Measurements from ENCODE around the gene SEC16B.
"Not testable (repeated sequence)": the region's sequence is repeated elsewhere in the genome, so short reads cannot be mapped to it uniquely, and the experiment has no call there.

Gene SEC16B

GRCh38 chr1:177969825-177970371 lies at the start of gene SEC16B:
SEC16B (minus strand) TSS chr1:177970058; CDS start chr1:177967981, 2,077 bp downstream.
- DNase-seq: no peak

DNA sequence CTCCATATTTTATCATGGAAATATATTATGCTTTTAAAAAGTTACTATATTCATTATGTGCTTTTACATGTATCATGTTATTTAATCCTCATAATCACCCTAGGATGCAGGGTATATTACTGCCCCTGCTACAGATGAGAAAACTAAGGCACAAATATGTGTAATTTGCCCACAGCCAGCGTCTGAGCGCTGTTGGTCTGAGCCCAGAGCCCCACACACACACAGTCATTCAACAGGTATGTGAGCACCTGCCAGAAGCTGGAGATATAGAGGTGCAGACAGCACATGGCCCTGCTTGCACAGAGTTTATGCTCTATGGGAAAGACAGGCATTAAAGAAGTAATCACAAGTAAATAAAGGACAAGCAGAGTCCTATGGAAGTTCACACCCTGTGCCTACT lies 49.8 kb upstream of the SEC16B start:
- no peak for DNase-seq

DNA sequence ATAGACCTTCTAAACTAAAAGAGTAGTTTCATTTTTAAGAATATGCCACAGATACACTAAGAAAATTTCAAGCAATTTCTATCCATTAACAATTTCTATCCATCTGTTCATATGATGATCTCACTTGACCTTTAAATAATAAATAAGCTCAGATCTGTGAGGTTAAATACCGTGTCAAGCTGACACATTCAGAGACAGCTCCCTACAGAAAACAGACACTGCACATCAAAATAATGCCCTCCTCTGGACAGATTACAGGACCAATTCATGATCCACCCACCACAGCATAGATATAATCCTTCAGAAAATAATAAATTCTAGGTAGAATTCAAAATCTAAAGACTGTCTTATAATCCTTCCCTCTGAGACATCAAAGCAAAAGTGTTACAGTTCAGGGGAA lies 49.4 kb upstream of the SEC16B start:
- DNase-seq: no peak

- no peak for DNase-seq
Observed at GRCh38 chr1:178017517-178017916, 47.7 kb upstream of the SEC16B start.

DNA sequence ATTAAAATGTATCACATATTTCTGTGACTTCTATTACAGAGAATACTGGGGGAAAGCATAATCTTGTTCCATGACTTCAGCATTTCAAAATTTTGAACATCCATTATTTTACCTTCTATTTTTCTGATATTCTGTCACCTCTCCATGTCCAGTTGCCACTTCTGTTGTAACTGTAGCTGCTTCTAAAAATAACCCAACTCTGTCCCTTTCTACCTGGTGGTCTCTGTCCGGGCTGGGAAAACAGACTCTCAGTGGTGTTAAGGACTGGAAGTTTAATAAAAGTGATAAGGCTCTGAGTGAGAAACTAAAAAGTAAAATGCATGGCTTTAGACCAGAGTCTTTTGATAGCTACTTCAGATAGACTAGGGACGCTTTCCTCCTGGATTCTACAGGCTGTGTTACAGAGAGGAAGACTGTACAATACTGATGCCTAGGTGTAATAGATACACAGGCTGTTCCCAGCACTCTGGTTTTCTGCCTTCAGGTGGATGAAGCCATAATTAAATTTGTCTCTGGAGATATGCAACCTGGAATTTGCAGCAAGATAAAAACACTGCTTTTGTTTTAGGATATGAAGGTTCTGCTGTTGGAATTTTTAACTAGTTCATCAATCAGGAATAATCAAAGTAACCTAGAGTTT lies 42.1 kb upstream of the SEC16B start:
- DNase-seq: no peak

DNA sequence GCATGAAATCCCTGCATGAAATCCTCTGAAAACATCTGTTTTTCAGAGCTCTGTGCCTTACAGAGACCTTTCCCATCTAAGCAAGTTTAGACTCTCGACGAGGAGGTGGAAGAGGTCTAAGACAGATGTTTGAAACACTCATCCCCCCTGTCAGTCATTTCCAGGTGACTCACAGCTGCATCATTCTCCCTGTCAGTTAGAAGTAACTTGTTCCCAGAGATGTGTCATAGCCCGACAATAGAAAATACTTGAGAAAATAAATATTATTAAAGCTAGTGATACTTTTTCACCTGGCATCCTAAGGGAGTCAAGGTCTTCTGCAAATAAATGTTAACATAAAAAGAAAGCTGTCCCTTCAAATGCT lies 41.6 kb upstream of the SEC16B start:
- no peak for DNase-seq

DNA sequence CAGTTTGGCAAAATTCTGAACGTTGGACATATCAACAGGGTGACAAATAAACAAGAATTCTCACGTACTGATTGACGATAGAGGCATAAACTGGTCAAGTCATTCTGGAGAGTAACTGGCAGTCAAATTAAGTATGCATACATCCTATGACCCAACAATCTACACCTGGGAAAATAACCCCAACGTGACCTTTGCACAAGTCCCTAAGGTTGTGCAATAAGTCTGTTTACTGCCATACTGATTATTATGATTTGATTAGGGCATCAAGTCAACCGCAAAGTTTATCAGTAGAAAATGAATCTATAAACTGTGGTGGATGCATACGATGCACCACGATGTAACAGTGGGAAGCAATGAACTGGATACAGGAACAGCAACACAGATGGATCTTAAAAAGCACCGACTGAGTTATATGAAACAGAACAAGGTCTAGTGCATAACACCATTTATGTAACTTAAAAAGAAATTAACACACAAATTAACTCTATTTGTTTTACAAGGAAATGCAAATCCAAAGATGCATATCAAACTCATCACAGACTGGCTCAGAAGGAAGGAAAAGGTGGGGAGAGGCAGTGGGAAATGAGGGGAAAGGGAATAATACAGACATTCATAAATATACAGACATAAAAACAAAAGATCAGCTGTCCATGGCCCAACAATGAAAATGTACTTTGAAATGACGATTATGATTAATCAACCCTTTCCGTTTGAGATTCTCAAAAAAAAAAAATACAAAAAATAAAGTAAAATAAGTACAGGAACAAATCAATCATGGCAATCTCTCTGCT lies 41.0 kb upstream of the SEC16B start:
- no peak for DNase-seq

DNA sequence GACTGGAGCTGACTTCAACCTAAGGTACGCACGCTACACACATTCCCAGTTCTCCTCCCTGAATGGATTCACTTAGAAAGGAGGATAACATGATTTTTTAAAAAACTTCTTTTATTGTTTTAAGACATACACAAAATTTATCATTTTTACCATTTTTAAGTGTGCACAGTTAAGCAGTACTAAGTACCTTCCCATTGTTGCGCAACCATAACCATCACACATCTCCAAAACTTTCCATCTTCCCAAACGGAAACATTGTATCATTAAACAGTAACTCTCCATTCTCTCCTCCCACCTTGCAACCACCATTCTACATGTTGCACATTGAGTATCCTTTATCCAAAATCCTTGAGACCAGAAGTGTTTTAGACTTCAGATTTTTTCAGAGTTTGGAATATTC lies 36.2 kb upstream of the SEC16B start:
- DNase-seq: no peak

DNA sequence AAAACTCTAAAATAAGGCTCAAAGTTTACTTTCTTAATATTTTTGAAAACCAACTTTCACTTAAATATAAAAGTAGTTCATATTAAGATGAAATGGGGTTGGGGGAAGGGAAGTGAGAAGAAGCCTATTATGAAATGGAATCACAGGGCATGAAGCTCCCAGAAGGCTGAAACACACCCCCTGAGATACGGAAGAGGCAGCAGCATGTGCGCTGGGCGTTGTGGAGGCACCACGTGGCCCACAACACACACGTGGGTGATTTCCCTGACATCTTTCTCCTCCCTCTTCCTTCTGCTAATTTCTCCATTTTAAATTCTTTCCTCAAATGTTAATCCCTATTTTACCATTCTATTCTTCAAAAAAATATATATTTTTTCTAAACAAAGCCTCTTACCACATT lies 35.6 kb upstream of the SEC16B start:
- no peak for DNase-seq

- DNase-seq: no peak
Observed at GRCh38 chr1:178004926-178005391, 35.1 kb upstream of the SEC16B start.

DNA sequence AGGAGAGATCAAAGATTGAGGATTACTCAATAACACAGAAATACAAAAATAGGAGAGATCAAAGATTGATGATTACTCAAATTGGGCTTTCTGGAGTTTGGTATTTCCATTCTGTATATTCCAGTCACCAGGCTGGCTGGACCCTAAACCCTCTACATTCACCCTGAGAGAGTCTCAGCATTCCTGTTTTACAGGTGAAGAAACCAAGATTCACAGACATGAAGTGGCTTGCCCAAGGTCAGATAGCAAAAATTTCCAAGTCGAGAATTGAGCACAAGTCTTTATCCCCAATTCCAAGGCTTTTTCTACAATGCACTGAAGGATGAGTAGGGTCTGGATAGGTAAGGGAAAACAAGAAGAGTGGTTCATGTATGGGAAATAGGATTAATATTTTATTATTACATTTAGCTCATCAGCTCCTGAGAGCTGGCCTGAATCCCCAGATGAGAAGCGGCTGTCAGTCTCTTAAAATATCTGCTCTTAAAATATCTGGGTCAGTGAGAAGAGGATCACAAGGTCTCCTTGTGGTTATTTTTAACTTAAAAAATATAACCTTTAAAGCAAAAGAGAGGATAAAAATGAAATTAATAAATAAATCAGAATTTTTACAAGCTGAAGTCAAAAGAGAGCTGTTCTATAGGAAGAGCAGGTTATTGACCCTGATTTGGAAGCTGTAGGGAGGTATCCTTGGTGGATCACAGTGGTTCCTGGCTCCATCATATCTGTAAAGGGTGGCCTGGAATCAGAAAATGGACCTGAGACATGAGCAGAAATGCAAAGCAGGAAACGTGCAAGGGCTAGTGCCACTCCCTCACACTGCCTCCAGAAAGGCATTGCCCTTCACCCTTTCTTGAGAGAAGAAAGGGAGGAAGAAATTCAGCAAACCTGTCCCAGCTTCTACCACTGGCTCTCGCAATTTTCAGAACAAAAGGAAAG lies 29.1 kb upstream of the SEC16B start:
- DNase-seq: no peak

DNA sequence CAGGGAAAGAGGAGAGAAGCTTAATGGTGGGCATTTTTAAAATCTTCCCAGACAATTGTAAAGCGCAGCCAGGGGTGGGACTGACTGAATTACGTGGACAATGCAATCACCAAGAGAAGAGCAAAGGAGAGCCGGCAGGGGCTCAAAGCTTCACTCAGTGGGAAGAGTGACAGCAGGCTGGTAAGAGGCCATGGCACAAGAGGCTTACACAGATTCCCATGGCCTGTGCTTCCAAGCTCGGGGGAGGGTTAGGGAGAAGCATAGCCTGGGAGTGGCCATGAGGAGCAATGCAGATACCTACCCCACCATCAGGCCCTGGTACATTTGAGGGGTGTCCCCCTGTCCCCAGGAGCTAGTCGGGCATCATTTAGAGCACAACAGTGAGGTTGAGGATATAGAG lies 27.1 kb upstream of the SEC16B start:
- no peak for DNase-seq

GRCh38 chr1:177995369-177995768 lies 25.5 kb upstream of the SEC16B start:
- DNase-seq: no peak

DNA sequence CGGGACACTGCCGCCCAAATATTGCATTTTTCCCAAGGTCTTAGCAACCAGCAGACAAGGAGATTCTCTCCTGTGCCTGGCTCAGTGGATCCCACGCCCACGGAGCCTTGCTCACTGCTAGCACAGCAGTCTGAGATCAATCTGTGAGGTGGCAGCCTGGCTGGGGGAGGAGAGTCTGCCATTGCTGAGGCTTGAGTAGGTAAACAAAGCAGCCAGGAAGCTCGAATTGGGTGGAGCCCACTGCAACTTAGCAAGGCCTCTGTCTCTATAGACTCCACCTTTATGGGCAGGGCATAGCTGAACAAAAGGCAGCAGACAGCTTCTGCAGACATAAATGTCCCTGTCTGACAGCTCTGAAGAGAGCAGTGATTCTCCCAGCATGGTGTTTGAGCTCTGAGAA lies 16.4 kb upstream of the SEC16B start:
- DNase-seq: not testable (repeated sequence)

DNA sequence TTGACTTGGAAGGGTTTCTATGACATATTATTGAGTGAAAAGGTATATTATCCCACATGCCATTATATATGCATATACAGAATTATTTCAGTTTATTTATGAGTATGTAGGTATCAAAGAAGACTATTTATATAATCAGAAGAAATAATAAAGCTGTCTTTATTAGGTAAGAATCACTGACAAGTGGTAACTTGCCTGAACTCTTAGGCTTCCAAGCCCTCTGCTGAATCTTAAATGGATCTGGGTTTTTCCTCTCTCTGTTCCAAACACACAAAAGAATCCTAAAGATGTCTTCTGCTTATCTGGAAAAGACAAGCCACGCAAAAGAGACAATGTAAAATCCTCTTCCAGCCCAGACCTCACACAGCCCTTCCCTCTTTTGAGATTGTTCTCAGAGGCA lies 14.9 kb upstream of the SEC16B start:
- no peak for DNase-seq

- no peak for DNase-seq
Observed at GRCh38 chr1:177984136-177984525, 14.3 kb upstream of the SEC16B start.

GRCh38 chr1:177983482-177984135 lies 13.8 kb upstream of the SEC16B start:
- DNase-seq: no peak

GRCh38 chr1:177983077-177983476 lies 13.2 kb upstream of the SEC16B start:
- no peak for DNase-seq

- DNase-seq: no peak
Observed at GRCh38 chr1:177981200-177981599, 11.3 kb upstream of the SEC16B start.

DNA sequence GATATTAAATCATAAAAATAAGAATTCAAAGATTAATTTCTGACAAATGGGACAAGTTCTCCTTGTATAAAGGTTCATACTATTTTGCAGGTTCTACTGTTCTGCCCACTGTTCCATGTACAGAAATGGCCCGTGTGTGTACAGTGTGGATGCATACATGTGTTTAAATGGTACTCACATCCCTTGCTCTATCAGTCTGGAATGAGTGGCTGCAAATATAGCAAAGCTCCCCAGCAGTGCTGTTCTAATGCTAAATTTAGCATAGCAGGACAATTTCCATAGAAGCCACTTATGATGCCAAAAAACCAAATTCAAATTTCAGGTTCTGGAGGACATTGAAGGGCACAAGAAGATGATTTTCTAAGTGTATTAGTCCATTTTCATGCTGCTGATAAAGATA lies 9.4 kb upstream of the SEC16B start:
- no peak for DNase-seq

DNA sequence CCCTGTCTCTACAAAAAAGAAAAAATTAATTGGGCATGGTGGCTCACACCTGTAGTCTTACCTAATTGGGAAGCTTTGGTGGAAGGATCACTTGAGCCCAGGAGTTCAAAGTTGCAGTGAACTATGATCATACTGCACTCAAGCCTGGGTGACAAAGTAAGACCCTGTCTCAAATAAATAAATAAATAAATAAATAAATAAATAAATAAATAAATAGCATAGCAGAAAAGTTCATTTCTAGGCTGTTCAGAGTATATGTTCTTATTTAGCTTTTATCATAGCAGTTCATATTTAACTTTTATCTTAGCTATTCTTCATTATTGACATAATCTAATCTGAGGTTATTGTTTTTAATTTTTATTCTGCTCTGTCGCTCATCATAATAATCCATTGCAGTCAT lies 8.7 kb upstream of the SEC16B start:
- DNase-seq: no peak

- no peak for DNase-seq
Observed at GRCh38 chr1:177977141-177977540, 7.3 kb upstream of the SEC16B start.

DNA sequence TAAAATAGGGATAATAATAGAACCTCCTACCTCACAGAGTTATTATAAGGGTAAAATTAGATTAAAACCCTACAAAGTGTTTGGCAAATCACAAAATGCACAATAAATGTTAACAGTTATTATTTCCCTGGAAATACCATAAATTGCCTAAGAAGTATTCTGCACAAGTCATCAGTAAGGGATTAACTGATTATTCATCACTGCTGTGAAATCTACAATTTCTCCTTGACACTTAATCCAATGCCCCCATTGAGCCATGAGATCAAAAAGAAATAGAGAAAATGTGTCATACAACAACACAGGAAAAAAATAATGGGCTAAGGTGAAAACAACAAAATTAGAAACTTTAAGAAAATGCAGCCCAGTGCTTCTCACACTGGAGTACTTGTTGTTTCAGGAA lies 6.7 kb upstream of the SEC16B start:
- no peak for DNase-seq

Data from NCI-H510A (cell line).